HepG2 (cell line): Measurements from ENCODE around the gene IER2. TPM values are rescaled to one million over a fixed set of nuclear protein-coding genes. Genes with fewer than 3 reads are reported as not detected.

ENCODE experiments used
- CBX5 ChIP-seq: sonication (generic); formaldehyde crosslinking; IDR thresholded peaks from 2 replicates; pipeline ENCODE4 v1.4.0; 2020; ENCODE audit warnings: missing genetic modification reagents, borderline replicate concordance
- CCAR2 ChIP-seq: fragments of 200-400 bp; formaldehyde crosslinking; optimal IDR thresholded peaks from 2 replicates; pipeline ENCODE3; 2018; ENCODE audit warnings: low read depth, mild to moderate bottlenecking, low read length, moderate library complexity
- ELF3 ChIP-seq: IDR thresholded peaks from 2 replicates; pipeline ENCODE4 v1.6.1; 2016; ENCODE audit warnings: missing genetic modification reagents, missing compliant biosample characterization
- EP300 ChIP-seq, 3 experiments: sonication (generic) in 1 of 3; formaldehyde crosslinking in 1 of 3; IDR thresholded peaks; 2 replicates each; pipeline versions ENCODE4 v1.5.1 to v1.6.1; 2011 to 2020; ENCODE audit warnings: low read depth in 2 of 3, low read length in 2 of 3, borderline replicate concordance in 1 of 3, improper control_type of control experiment in 1 of 3, mild to moderate bottlenecking in 1 of 3, missing genetic modification reagents in 1 of 3, moderate library complexity in 1 of 3
- GLI4 ChIP-seq: sonication (generic); formaldehyde crosslinking; IDR thresholded peaks from 2 replicates; pipeline ENCODE4 v1.5.1; 2020; ENCODE audit warnings: missing genetic modification reagents, mild to moderate bottlenecking, moderate library complexity, borderline replicate concordance
- HNF4A ChIP-seq: sonication (generic); formaldehyde crosslinking; IDR thresholded peaks from 2 replicates; pipeline ENCODE4 v1.4.0; 2020; ENCODE audit warnings: missing genetic modification reagents
- KAT2B ChIP-seq: fragments of 150-350 bp; IDR thresholded peaks from 2 replicates; pipeline ENCODE4 v1.6.1; 2014; ENCODE audit warnings: low read depth, low read length, borderline replicate concordance
- KDM5B ChIP-seq: sonication (generic); formaldehyde crosslinking; IDR thresholded peaks from 2 replicates; pipeline ENCODE4 v1.4.0; 2020; ENCODE audit warnings: missing genetic modification reagents, mild to moderate bottlenecking, borderline replicate concordance
- MXD1 ChIP-seq: sonication (generic); formaldehyde crosslinking; IDR thresholded peaks from 2 replicates; pipeline ENCODE4 v1.4.0; 2020; ENCODE audit warnings: mild to moderate bottlenecking, missing genetic modification reagents
- NONO ChIP-seq, 2 experiments: fragments of 450-650 bp in 1 of 2; sonication (generic) in 1 of 2; formaldehyde crosslinking in 1 of 2; IDR thresholded peaks in 1 of 2; conservative IDR thresholded peaks in 1 of 2; 2 replicates each; pipeline versions ENCODE4 v1.6.1 to v1.8.0; 2017 to 2022; ENCODE audit warnings: mild to moderate bottlenecking in 1 of 2, missing genetic modification reagents in 1 of 2, moderate library complexity in 1 of 2
- POLR2G ChIP-seq: fragments of 200-400 bp; formaldehyde crosslinking; IDR thresholded peaks from 2 replicates; pipeline ENCODE4 v1.6.1; 2018; ENCODE audit warnings: mild to moderate bottlenecking, low read depth, low read length, moderate library complexity
- PRDM10 ChIP-seq: sonication (generic); formaldehyde crosslinking; IDR thresholded peaks from 2 replicates; pipeline ENCODE4 v1.4.0; 2020; ENCODE audit warnings: low read depth, missing genetic modification reagents
- RXRA ChIP-seq: sonication (generic); formaldehyde crosslinking; IDR thresholded peaks from 2 replicates; pipeline ENCODE4 v1.5.1; 2020; ENCODE audit warnings: missing genetic modification reagents
- SATB2 ChIP-seq: sonication (generic); formaldehyde crosslinking; IDR thresholded peaks from 2 replicates; pipeline ENCODE4 v1.5.0; 2020; ENCODE audit warnings: missing genetic modification reagents
- ZBTB20 ChIP-seq: sonication (generic); formaldehyde crosslinking; IDR thresholded peaks from 2 replicates; pipeline ENCODE4 v1.8.1; 2023; ENCODE audit warnings: missing genetic modification reagents, low read depth, mild to moderate bottlenecking, borderline replicate concordance
- ZBTB25 ChIP-seq: IDR thresholded peaks from 2 replicates; pipeline ENCODE4 v1.6.1; 2018; ENCODE audit warnings: missing genetic modification reagents
- ZNF253 ChIP-seq: sonication (generic); formaldehyde crosslinking; IDR thresholded peaks from 2 replicates; pipeline ENCODE4 v1.8.0; 2022; ENCODE audit warnings: mild to moderate bottlenecking, missing genetic modification reagents, borderline replicate concordance
- ZNF512B ChIP-seq: sonication (generic); formaldehyde crosslinking; IDR thresholded peaks from 2 replicates; pipeline ENCODE4 v1.5.1; 2020; ENCODE audit warnings: missing genetic modification reagents, mild to moderate bottlenecking, borderline replicate concordance
- ZNF556 ChIP-seq: sonication (generic); formaldehyde crosslinking; IDR thresholded peaks from 2 replicates; pipeline ENCODE4 v1.4.0; 2020; ENCODE audit warnings: mild to moderate bottlenecking, missing genetic modification reagents, borderline replicate concordance
- ZNF792 ChIP-seq: IDR thresholded peaks from 2 replicates; pipeline ENCODE4 v1.6.1; 2016
- polyA plus RNA-seq, 8 experiments: library from polyadenylated mRNA; depleted of rRNA in 3 of 8; stranded (reverse) in 7 of 8; unstranded in 1 of 8; fragments of >200 nt; fragmentation: Illumina TruSeq in 4 of 8; extraction: Trizol in 4 of 8; gene quantifications; 2 replicates each; pipeline versions ENCODE4 v1.2.1 to v1.2.3, GENCODE V29; 2011 to 2016; ENCODE audit warnings: low read depth in 4 of 8, missing spikeins in 1 of 8, mixed read lengths in 1 of 8; ENCODE audit not compliant: insufficient read depth in 1 of 8
- total RNA-seq, 5 experiments: library from RNA; depleted of rRNA; stranded (reverse); fragments of >200 nt; fragmentation: Illumina TruSeq; extraction: Trizol; gene quantifications; 2 replicates each; pipeline ENCODE4 v1.2.3, GENCODE V29; 2016; ENCODE audit warnings: low read depth in 1 of 5

Gene IER2
- total and polyA plus RNA-seq, 2 of the 13 experiments (the other 11 are each of a cell fraction or from before 2014, with no cell fraction given), result 10.1 to 14.3 TPM

GRCh38 chr19:13150187-13150930, at the start of gene IER2, which contains the start of gene STX10 (continued):
- TF ChIP-seq PRDM10, result peak; percentile 76
- TF ChIP-seq POLR2G, result peak; percentile 71
- TF ChIP-seq ELF3 (CRISPR knock-in tag), result peak; percentile 82
- TF ChIP-seq RXRA (CRISPR knock-in tag), result peak; percentile 74; the same call in 1 of the 2 replicates
- TF ChIP-seq ZNF792, result peak; percentile 88
- peak; percentile 82; the same call in 1 of the 2 replicates for TF ChIP-seq CBX5 (CRISPR knock-in tag)
- peak in 1 of 2 experiments; percentile 36; a peak in 2 of 4 replicates for TF ChIP-seq EP300 (IDR thresholded peaks at IDR 0.05; ENCODE audit: low read depth in 2 of 2, low read length in 2 of 2)
- TF ChIP-seq EP300 (CRISPR knock-in tag; IDR thresholded peaks at IDR 0.05; ENCODE audit: borderline replicate concordance), result peak; percentile 59; the same call in 1 of the 2 replicates
- peak; percentile 58 for TF ChIP-seq CCAR2
- TF ChIP-seq ZNF253 (CRISPR knock-in tag), result no peak
- no peak for TF ChIP-seq SATB2 (CRISPR knock-in tag)
- peak; percentile 94 for TF ChIP-seq ZBTB25
- TF ChIP-seq ZNF556 (CRISPR knock-in tag), result peak; percentile 52; the same call in 1 of the 2 replicates
- peak; percentile 18; the same call in 1 of the 2 replicates for TF ChIP-seq MXD1 (CRISPR knock-in tag)
- TF ChIP-seq ZNF512B (CRISPR knock-in tag), result no peak
- peak; percentile 4; the same call in 1 of the 2 replicates for TF ChIP-seq GLI4 (CRISPR knock-in tag)
- TF ChIP-seq KAT2B, result no peak
- TF ChIP-seq KDM5B (CRISPR knock-in tag), result 0 out of 2 replicates have a peak, but pooled peaks have one; percentile 25
- TF ChIP-seq HNF4A (CRISPR knock-in tag), result peak; percentile 70
- TF ChIP-seq ZBTB20 (CRISPR knock-in tag), result peak; percentile 77; the same call in 1 of the 2 replicates
- no peak for TF ChIP-seq NONO (IDR thresholded peaks at IDR 0.05)
- peak; percentile 88 for TF ChIP-seq NONO (CRISPR knock-in tag; conservative IDR thresholded peaks at IDR 0.05)
